GM18858 (cell line): ENCODE data around the gene STRIP1.
"Not testable (repeated sequence)": the region's sequence is repeated elsewhere in the genome, so short reads cannot be mapped to it uniquely, and the experiment has no call there.

Experiments used
- ATAC-seq: cut with Tn5 transposase; IDR thresholded peaks from one replicate; pipeline ENCODE4 v1.9.1; 2021; ENCODE audit not compliant: unreplicated experiment

The STRIP1 gene

GRCh38 chr1:110067893-110068645 lies 33.6 kb downstream of the STRIP1 start:
- no peak for ATAC-seq

- no peak for ATAC-seq
Observed at GRCh38 chr1:110068646-110069403, 34.4 kb downstream of the STRIP1 start.

DNA sequence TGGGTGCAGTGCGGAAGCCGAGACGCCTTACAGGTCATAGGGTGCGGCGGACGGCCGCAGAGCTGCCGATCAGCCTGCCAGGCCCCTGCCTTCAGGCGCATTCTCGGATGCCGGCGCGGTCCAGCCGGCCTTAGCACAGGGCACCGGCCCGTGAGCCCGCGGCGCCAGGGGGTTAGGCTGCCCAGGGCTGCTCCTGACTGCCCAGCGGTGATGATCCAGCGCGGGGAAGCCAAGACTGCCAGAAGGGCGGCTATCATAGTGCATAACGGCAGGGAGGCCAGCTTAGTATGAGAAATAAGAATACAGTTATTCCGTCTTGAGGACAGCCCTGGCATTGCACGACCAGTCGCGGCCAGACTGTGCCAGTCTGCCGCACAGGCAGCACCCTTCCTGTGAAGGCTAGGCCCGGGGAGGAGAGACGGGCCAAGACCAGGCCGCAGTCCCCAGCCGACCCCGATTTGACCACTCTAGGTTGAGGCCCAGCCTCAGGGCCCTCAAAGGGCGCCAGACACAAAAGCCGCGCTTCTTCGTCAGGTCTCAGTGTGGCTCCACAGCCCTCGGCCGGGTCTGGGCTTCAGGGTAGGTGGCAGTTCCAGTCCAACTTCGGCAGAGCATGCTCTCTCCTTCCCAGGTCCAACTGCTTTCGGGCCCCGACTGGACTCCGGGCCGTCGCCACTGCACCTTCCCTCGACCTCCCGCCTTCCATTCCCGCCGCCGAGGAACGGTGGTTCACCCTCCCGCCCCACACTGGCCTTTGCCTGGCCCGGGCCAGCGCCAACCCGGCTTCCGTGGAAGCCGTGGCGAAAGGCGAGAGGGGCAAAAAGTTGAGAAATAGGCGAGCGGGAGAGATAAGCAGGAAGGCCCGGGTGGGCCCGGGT lies 35.2 kb downstream of the STRIP1 start:
- ATAC-seq, result no peak

DNA sequence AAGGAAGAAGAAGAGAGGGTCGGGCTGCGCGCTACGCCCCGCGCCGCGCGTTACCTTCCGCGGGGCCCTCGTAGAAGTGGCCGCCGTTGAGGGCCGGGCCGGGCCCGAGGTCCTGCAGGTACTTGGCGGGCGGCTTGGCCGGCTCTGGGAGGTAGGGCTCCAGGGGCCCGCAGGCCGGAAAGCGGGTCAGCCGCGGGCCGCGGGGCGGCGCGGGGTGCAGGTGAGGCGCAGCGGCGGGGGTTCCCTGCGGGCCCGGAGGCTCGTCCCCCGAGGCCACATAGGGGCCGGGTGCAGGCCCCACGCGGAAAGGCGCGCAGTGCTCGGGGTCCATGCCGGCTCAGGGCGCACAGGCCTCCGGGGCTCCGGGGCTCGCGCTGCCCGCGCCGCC lies 35.9 kb downstream of the STRIP1 start:
- no peak for ATAC-seq

DNA sequence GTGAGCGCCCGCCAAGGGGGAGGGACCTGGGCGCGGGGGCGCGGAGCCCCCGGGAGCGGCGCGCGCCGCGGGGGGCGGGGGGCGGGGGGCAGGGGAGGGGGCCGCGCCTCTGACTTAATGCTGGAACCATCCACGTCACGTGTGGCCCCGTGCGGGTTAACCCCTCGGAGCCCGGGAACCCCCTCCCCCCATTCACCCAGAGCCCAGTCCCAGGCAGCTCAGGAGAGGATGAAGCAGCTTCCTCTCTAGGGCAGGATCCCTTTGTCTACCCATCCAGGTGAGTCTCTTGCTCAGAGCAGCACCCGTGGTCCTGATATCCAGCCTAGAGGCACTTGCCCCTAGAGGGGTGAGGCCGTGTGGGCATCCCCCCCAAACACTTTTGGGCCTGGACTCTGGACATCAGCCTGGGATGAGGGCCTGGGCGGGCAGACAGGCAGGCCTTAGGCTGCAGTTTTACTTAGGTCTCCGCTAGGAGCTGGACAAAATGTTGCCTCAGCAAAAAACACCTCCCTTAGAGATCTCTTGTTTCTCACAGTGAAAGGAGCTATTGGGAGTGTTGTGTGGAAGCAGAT lies 36.3 kb downstream of the STRIP1 start, which contains the start of gene ALX3:
ALX3 (minus strand) TSS at position 2 of the 572 bp plus-strand sequence. CDS start 60 bp downstream, outside the sequence.
- ATAC-seq, result no peak

- ATAC-seq, result no peak
Observed at GRCh38 chr1:110074166-110074565, 39.7 kb downstream of the STRIP1 start.

GRCh38 chr1:110076789-110077500 lies 42.5 kb downstream of the STRIP1 start:
- ATAC-seq, result no peak

DNA sequence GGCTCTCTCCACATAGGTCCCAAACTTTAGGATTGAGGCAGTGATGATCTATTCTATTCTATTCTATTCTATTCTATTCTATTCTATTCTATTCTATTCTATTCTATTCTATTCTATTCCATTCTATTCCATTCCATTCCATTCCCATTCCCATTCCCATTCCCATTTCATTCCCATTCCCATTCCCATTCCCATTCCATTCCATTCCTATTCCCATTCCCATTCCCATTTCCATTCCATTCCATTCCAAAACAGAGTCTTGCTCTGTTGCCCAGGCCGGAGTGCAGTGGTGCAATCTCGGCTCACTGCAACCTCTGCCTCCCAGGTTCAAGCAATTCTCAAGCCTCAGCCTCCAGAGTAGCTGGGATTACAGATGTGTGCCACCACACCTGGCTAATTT lies 45.6 kb downstream of the STRIP1 start:
- not testable (repeated sequence) for ATAC-seq

- no peak for ATAC-seq
Observed at GRCh38 chr1:110081061-110081460, 46.6 kb downstream of the STRIP1 start.

- no peak for ATAC-seq
Observed at GRCh38 chr1:110082477-110082876, 48.1 kb downstream of the STRIP1 start.

DNA sequence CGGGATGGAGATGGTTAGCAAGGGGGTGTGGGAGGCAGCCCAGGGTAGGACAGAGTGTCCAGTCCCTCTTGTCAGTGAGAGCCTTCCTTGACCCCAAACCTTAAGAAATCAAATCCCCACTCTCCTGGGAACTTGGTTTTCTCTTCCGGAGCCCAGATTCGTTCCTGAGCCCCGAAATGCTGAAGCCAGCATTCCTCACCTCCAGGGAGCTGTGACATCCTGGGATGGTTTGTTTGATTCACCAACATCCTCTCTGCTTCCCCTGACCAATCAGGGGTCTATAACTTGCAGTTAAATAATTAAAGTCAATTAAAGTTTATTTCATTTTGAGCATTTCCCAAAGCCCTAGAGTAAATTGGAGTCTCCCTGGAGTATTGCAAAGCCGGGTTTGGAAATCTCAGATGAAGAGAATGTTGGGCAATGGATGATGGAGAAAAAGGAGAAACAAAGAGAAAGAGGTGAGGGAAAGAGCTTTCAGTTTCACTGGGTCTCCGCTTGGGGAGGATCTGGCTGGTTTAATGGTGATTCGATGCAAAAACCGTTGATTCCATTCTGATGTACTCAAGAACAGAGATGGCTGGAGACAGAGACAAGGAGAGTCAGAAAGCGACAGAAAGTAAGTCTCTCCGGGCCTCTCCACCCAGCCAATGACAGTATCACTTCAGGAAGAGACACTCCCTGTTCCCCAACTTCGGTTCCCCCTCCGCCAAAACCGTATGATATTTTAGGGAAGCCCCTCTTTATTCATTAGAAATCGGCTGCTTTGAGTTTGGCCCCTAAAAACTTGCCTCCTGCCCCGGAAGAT lies 48.8 kb downstream of the STRIP1 start:
- ATAC-seq, result no peak

DNA sequence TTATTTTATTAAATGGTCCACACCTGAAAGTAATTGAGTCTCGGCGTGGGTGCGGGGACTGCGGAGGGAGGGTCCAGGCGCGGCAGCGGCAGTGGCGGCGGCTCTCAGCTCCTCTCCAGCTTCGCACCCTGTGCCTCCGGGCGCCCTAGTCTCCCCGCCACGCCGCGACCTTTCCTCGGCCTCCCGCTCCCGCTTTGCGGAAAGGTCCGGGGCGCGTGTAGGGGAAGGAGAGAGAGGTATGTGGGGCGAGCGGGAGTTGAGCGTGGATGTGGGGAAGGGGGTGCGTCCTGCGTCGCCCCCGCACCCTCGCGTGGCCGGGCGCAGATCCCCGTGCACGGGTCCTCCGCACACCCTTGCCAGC lies 49.4 kb downstream of the STRIP1 start:
- ATAC-seq, result no peak

DNA sequence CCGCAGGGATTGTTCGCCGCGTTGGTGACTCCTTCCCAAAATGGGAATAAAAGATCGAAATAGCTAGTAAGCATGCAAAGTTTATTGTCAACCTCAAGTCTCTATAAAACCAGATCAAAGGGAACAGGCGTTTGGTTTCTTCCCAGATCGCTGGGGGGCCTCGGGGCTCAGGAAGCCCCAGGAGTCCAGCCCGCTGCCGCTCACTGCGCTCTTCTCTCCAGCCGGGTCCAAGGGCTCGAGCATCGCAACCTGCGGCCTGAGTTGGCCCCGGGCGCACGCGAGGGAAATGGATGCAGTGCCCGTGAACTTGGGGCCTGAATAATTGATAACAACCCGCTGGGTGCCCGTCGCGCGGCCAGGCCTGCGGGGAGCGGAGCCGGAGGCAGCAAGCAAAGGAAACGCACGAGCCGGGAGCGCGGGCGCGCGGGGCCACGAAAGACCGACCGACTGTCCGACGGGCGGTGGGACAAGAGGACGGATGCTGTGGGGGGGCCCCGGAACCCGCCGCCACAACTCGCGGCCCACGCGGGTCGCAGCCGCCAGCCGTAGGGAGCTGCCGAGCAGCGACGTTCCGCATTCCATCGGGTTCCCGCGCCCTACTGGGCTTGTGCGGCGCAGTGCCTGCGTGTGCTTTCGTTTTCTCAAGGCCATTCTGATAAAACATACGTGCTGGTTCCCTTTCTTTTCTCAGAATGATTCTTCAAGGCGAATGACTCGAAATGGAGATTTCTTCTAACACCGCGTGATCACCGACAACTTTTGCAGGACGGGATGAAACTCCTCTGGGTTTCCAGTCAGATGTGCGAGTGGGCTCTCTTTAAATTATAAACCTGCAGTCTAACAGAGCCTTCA lies 50.0 kb downstream of the STRIP1 start:
- ATAC-seq, result no peak

DNA sequence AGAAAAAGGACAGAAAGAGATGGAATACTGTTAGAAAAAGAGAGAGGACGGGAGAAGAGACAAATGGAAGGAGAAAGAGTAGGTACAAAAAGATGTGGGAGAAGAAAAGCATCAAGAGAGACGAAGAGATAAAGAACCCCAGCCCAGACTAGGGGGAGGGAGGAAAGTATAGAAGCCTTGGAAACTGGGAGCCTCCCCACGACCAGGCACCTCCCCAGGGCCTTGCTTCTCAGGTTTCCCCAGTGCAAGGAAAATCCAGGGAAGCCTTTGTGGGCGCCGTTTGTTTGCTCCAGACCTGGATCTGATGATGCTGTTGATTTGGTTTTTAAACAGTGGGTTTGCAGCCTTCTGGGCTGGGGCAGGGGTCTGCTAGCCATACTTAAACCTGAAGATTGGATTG lies 51.2 kb downstream of the STRIP1 start:
- no peak for ATAC-seq

GRCh38 chr1:110086961-110087360 lies 52.5 kb downstream of the STRIP1 start:
- no peak for ATAC-seq

GRCh38 chr1:110087812-110088738 lies 53.7 kb downstream of the STRIP1 start:
- ATAC-seq, result no peak

DNA sequence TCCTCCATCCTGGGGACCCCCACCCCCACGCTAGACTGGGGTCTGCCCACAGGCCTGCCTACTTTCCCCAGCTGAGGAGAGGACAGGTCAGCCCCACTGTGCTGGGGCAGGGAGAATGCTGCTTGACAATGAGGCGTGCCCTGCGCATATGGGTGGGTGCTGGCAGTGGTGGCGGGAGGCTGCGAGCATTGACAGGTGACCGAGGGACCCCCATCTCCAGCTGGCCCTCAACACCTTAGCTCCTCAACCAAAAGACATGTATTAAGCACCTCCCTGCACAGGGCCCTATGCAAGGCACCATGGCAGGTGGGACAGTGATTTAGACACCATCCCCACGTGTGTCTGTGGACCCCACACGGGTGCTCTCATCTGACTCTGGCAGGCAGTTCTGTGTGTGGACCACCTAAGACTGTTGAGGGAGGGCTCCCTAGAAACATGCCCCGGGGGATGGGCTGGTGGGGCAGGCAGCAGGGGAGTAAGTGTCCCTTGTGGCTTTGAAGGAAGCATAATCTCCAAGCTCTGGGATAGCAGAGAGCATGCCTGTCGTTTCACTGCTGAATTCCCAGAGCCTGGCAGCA lies 54.4 kb downstream of the STRIP1 start:
- no peak for ATAC-seq
